Stimulated activated CD8-positive, alpha-beta memory T cell treated with anti-CD3 and anti-CD28 coated beads, Interleukin-15, amount 100 ng/mL, for 1 hour (primary cell): ENCODE results near the gene TMEM132A.

ENCODE experiments used
- DNase-seq: peaks from one replicate; pipeline ENCODE4 v3.0.0-alpha.2; 2020; ENCODE audit warnings: low read depth

The TMEM132A gene

DNA sequence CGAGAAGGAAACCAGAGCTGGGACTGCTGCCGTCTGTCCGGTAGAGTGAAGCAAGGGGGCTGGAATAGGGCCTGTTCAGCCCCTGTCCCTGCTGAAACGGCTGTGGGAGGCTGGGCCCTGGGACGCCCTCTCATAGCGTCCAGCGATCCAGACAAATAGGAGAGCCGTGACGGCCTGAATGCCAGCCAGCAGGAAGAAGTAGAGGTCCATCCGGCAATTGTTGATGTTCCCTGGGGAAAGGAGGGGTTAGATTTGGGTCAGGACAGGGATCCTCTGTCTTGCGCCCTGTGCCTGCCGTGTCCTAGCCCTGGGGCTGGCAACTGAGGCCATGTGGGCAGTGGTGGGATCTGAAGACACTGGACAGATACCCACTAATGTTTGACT, 12.9 kb downstream of the TMEM132A start:
- no peak for DNase-seq

DNA sequence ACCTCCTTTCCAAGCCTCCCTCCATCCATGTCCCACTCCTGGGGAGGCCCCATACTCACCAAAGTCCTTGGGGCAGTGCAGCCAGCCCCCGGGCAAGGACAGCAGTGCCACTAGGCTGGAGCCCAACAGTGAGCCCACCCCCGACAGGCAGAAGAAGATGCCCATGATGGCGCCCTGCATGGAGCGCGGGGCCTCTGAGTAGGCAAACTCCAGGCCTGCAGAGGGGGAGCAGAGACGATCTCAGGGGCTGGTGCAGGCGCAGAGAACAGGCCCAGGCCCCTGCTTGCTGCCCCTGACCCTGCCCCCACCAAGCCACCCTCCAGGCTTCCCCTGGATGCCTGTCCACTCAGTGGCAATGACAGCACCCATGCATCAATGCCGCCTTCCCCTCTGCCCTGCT, 13.6 kb downstream of the TMEM132A start:
- no peak for DNase-seq

DNA sequence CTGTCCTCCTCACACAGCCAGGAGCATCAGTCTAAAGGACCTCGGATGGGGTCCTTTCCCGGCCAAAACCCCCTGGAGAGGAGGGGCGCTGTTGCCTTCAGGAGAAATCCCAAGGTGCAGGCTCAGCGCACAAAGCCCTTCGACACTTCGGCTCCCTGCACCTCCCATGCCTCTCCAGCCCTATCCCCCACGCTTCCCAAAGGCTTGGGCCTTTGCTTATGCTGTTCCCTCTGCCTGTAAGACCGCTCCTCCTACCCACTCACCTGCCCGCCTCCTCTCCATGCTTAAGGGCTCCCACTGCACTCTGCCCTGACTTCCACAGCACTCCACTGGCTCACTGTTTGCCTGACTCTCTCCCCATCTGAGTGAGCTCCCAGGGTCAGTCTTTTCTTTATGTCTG, 14.2 kb downstream of the TMEM132A start:
- no peak for DNase-seq

GRCh38 chr11:60939301-60939700, 15.0 kb downstream of the TMEM132A start:
- no peak for DNase-seq

DNA sequence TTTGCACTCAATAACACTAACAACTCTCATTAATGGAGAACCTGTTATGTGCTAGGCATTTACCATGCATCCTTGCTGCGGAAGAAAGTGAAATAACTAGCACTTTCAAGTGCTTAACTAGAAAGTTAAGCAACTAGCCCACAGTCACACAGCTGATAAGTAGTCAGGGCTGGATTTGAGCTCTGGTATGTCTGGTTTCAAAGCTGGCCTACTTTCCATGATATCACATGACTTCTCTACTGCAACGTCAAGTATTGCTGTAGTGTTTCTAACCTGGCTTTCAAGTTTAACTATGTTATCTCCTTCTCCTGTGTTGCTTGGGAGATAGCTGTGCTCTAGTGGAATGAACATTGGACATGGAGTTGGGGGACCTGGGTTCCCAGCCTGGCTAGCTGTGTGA, 15.6 kb downstream of the TMEM132A start:
- DNase-seq = no peak

GRCh38 chr11:60941371-60942119, 17.3 kb downstream of the TMEM132A start:
- no peak for DNase-seq

GRCh38 chr11:60942219-60942618, 18.0 kb downstream of the TMEM132A start:
- no peak for DNase-seq

GRCh38 chr11:60942970-60943565, 18.8 kb downstream of the TMEM132A start:
- no peak for DNase-seq

GRCh38 chr11:60944490-60945294, 20.4 kb downstream of the TMEM132A start:
- no peak for DNase-seq

DNA sequence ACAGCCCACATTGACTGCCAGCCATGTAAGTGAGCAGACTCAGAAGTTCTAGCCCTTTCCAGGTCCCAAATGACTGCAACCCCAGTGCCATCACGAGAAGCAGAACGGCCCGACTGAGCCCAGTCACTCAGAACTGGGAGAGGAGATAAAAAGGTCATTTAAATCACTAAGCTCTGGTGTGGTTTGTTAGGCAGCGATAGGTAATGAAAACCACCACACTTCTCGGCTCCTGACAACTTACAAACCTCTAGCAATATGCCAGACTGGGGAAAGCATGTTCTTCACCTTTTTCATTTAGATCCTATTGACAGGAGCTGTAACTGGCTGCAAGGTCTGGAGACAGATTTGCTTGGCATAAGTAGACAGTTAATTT, 21.0 kb downstream of the TMEM132A start:
- no peak for DNase-seq

GRCh38 chr11:60946601-60947264, 22.5 kb downstream of the TMEM132A start:
- DNase-seq = no peak

- DNase-seq = no peak
These were observed 23.4 kb downstream of the TMEM132A start for GRCh38 chr11:60947700-60948099.

DNA sequence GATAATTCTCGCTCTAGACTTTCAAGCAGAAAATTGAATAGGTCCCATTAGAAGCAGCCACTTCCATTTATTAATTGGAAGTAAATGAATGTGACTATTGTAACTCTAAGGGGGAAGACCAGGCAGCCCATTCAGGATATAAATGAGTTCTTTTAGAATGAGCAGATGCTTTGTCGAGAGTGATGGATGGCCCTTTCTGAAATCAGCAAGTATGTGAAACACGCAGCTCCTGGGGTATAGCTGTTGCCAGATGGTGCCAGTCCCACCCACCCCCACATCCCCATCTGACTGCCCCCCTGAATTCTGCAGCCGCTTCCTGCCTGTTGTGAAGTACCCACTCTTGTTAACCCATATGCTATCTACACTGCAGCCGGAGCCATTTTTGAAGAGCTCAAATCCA, 24.0 kb downstream of the TMEM132A start:
- DNase-seq = no peak

DNA sequence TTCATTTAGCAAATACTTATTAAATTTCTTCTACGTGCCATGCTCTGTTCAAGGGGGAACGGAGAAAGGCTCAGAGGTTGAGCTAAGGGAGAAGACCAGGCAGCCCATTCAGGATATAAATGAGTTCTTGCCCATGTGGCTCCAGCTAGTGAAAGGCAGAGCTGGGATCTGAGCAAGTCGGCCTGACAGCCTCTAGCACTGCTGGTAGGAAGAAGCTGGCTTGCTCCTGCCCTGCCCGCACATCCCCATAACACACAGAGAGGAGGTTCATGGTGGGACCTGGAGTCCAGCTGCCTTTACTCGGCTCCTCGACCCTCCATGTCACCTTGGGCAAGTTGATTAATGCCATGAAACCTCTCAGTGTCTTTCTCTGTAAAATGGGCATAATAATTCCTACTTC, 25.8 kb downstream of the TMEM132A start:
- DNase-seq = no peak

GRCh38 chr11:60950933-60951605, 26.8 kb downstream of the TMEM132A start:
- DNase-seq = no peak

DNA sequence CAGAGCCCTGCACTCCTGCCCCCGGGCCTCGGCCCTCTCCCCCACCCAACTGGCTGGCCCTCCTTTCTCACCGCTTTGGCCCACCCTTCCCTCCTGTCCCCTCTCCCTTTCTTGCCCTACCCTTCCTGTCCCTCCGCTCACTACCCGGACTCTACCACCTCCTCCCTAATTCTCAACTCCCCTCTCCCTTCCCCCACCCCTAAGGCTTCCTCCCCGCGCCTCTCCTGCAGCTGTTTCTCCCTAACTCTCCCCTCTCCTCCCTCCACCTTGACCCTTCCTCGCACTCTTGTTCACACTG, 27.3 kb downstream of the TMEM132A start:
- no peak for DNase-seq

DNA sequence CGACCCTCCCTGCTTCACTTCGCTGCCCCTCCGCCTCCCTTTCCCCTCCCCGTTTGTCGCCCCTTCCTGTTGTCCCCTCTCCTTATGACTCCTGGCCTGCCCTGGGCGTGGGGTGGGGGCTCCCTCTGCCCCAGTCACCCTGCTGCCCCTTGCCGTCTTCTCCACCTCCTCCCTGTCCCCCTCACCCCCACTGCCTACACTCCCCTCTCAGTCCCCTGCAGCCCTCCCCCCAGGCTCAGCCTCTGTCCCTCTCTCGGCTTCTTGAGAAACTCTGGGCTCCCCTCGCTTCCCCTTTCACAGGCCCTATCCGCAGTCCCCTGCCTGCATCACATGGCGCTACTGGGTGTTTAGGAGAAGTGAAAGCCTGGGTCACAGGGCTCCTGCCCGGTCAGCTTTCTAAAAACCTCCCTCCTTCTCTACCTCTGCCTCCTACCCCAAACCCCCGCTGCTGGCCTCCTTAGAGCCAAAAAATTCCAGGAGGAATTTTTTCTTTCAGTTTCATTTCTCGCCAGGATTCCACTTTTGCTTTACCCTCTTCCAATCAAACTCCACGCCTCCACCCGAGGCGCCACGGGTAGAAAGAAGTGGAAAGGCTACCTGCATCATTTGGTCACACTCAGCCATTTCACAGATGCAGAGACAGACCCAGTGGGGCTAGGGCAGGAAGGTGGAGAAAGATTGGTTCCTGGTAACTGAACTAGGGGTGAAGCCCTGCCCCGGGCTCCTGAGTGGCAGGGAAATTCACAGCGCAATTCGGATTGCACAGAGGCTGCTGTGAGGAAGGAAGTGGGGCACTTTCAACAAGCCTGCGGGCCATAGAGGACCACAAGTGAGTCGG, 27.9 kb downstream of the TMEM132A start, which contains the start of gene SLC15A3:
TSS of gene SLC15A3 (minus strand) at position 273 of the 838 bp plus-strand sequence. CDS start 625 bp downstream, outside the sequence.
- DNase-seq = no peak

DNA sequence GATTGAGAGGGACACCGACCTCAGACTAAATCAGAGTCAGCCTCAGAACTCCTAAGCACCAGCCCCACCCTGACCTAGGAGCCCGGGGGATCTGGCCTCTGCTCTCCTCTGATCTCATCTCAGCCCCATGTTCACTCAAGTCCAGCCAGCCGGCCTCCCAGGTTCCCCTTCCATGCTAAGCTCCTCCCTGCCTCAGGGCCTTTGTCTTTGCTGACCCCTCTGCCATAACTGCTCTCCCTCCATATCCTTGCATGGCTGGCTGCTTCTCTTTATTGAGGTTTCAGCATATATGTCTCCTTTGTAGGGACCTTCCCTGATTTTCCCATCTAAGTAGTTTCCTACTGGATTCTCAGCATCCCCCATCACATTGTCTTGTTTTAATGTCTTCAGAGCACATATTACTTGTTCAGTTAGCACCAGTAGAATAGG, 28.5 kb downstream of the TMEM132A start:
- DNase-seq = no peak

DNA sequence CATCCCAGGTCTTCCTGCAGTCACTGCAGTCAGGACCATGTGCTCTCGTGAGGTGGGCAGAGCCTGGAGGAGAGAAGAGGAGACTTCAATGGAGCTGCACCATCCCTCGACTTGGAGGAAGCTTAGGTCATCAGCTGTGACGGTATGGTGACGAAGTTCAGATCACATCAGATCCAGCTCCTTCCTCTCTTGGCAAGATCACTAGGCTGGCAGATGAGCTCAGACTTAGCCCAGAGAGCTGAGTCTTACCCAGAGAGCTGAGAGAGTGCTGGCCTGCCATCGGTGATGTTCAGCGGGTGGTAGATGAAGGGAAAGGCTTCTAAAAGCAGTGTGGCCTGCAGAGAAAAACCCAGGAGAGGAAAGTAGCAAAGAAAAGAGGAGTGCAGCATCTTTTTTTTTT, 29.5 kb downstream of the TMEM132A start:
- no peak for DNase-seq

DNA sequence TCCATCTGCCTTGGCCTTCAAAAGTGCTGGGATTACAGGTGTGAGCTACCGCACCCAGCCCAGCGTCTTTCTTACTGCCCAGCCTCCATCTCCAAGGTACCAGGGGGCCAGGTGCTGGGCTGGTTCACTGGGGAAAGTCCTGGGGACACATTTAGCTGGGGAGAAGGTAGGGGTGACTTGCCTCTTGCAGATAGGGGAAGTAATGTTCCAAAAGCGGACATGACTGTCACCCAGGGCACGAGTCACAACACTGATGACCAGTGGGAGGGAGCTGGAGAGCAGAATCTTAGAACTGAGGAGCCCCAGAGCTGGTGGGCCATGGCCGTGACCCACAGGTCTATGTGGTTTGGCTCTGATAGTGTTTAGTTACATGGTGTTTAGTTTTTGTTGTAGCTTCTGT, 30.2 kb downstream of the TMEM132A start:
- DNase-seq = no peak

GRCh38 chr11:60955571-60955970, 31.3 kb downstream of the TMEM132A start:
- no peak for DNase-seq
